Left lobe of liver (tissue), 2 donors: ENCODE data around the gene DUSP28. TPM values are rescaled to one million over a fixed set of nuclear protein-coding genes. Genes with fewer than 3 reads are reported as not detected.
"Not testable (repeated sequence)": the region's sequence is repeated elsewhere in the genome, so short reads cannot be mapped to it uniquely, and the experiment has no call there.

Experiments
- ATAC-seq: fragments of 200-7000 bp; cut with Tn5 transposase; one replicate; pipeline ENCODE4 v1.9.1; 2020; ENCODE audit warnings: mild to moderate bottlenecking, moderate library complexity
- DNase-seq: peaks from one replicate; pipeline ENCODE4 v3.0.0-alpha.2; 2020; ENCODE audit warnings: low spot score
- total RNA-seq: library from RNA; stranded (reverse); gene quantifications from one replicate; pipeline ENCODE4 v1.2.1, GENCODE V29; 2021
- donor health status: DM: no; HTN: no; CAD: no; lungs with moderate emphysema.
- donor health status: DM: no; HTN: yes; CAD: no.

DUSP28 gene, protein sequence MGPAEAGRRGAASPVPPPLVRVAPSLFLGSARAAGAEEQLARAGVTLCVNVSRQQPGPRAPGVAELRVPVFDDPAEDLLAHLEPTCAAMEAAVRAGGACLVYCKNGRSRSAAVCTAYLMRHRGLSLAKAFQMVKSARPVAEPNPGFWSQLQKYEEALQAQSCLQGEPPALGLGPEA
- total RNA-seq: 2.0 TPM

DNA sequence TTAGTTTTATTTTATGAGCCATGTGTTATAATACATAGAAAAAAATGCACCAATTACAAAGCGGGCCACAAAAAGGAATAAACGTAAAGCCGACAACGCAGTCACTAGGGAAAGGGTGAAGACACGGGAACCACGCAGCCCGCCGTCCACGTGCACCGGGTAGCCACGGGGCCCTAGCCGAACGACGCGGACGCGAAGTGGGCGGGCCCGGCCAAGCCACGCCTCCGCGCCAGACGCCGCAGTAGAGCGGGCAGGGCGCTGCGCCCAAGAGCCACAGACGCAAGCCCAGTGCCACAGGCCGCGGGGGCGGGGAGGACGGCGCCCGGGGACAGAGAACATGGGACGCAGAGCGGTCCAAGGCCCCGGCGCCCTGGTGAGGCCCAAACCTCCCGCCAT, at the start of gene DUSP28:
Gene DUSP28, plus strand, starts transcription at position 274 of the 396 bp plus-strand sequence. CDS start 328 bp downstream, outside the sequence.
- DNase-seq (peak; percentile 95), ATAC-seq (peak; percentile 82)

DNA sequence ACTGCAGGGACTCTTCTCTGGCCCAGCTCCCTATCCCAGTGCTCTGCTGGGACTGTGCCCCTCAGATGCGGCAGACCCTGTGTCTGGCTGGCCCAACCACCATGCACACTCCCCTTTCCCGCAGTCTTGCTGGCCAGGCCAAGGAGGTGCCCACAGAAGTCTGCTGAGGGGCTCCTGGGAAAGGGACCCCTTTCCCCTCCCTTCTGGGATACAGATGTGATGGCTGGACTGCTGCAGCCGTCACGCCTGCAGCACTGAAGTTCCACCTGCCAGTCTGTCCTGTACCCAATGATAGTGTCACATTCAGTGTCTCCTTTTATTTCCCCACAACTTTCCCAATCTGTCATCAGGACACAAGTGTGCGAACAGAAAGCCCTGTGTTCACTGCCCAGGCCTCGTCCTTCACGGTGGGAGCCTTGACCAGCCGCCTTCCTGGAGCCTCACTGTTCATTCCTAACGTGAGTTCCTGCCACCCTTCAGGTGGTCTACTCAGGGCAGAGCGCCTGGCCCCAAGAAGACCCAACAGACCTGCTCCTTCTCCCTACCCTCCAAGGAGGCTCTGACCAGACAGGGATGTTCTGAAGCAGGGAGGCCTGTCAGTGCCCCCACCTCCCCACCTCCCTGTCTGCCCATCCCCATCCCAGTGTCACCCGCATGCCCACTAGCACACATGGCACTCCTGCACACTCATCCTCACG, 49.5 kb upstream of the DUSP28 start:
- no peak for ATAC-seq
- DNase-seq: peak; percentile 34

- DNase-seq (peak; percentile 41), ATAC-seq (no peak)
Observed at GRCh38 chr2:240511351-240512108, 48.6 kb upstream of the DUSP28 start.

GRCh38 chr2:240512109-240512485, 48.1 kb upstream of the DUSP28 start:
- peak; percentile 30 for DNase-seq

GRCh38 chr2:240512666-240513535, 47.3 kb upstream of the DUSP28 start:
- ATAC-seq (no peak), DNase-seq (peak; percentile 38)

More at GRCh38 chr2:240512109-240512485, 48.1 kb upstream of the DUSP28 start:
- no peak for ATAC-seq

DNA sequence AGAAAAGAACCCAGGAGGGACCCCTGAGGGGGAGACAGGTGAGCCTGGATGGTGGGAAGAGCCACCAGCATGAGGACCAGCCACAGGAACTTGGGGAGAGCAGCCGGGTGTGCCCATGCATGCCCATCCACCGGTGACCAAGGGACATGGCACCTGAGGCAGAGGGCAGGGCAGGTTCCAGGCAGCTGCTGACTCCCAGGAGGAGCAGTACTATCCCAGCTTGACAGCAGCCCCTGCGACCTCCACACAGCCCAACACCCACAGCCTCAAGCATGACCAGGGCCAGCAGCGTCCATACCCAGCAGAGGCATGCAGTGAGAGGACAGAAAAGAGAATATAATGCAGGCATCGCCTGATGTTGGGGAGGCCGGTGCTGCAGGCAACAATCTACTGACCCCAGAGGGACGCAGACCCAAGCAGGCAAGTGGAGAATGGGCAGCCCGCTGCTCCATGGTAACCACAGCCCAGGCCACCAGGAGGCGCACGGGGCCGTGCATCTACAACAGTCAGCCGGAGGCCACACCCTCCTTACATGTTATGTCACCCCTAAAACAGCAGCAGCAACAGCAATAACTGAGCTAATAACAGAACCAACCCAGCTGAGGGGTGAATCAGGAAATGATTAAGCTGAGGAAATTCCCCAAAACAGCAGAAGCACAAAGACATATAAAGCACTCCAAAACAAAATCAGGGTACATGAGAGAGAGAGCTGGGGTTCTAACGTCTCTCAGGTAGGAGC, 46.4 kb upstream of the DUSP28 start:
- ATAC-seq: peak; percentile 93
- peak; percentile 68 for DNase-seq

DNA sequence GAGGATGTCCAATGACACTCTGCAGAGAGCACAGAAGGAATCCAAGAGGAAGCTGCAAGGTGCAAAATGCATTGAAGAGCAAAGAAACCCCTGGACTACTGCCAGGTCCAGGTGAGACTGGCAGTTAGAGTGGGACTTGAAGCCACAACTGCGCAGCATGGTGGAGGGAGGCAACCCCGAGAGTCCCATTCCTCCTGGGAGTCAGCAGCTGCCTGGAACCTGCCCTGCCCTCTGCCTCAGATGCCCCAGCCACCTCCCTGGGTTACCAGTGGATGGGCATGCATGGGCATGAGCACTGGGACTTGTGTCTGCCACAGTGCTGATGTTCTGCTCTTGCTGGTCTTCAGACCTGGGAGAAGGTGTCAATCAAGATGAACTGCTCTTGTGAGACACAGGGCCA, 45.5 kb upstream of the DUSP28 start:
- peak; percentile 42 for DNase-seq
- ATAC-seq: no peak

- ATAC-seq: no peak
- no peak for DNase-seq
Observed at GRCh38 chr2:240517342-240517741, 42.8 kb upstream of the DUSP28 start.

- peak; percentile 3 for DNase-seq
- ATAC-seq: no peak
Observed at GRCh38 chr2:240518981-240519380, 41.2 kb upstream of the DUSP28 start.

DNA sequence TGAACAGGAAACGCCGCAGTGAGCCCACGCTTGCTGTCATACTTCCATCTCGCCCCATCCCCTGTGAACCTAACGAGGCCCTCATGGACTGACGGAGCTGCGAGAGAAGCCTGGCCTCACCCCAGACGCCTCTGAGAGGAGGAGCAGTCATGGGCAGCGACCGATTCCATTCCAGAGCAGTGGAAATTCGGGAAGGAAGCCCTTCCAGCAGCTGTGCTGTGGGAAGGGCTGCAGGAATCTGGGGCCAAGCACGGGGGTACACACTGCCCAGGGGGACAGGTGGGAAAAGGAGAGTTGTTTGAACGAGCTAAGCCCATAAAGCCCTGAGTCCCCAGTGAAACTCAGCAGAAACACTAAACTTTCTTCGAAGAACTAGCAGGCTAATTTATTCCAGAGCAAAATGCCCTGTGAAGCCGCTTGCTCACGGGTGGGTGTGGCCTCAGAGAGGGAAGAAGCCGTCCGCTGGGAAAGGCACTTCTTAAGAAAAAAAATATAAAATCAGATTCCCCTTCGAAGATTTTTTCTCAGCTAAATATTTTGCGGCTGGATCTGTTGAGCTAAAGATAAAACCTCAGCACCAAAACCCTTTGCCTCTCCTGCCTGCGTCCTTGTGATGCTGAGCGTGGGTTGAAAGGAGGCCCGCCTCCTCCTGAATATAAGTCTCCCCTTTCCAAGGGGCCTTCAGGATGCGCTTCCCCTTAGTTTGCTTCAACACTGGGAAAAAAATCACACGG, 40.6 kb upstream of the DUSP28 start:
- ATAC-seq: no peak
- DNase-seq: peak; percentile 35

DNA sequence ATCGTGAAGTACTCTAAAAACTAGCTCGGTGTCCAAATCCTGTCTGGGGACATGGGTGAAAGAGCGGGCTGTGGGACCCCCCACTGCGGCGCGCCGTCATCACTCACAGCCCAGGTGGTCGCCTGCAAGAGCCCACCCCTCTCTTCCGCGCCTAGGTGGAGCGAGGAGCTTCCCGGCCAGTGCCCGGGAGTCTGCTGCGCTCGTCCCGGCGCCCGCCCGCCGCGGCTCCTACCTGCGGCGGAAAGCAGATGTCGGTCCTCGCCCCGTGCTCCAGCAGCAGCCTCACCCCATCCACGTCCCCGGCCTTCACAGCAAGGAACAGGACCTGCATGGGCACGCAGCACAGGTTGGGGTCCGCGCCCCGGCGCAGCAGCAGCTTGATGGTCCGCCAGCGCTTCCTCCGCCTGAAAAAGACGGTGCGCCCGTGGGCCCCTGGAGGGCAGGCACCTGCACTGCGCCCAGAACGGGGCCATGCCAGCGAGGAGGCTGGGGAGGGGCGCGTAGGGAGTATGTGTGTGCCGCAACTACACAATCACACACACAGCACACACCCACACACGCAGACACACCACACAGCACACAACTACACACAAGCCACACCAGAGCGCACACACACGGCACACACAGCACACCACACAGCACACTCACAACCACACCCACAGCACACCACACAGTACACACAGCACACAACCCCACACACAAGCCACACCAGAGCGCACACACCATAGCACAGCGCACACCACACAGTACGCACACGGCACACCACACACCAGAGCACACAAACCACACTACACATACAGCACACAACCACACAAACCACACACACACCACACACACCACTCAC, 39.8 kb upstream of the DUSP28 start:
- ATAC-seq: peak; percentile 16
- DNase-seq: peak; percentile 40

- no peak for ATAC-seq
- peak; percentile 35 for DNase-seq
Observed at GRCh38 chr2:240520974-240521350, 39.2 kb upstream of the DUSP28 start.

DNA sequence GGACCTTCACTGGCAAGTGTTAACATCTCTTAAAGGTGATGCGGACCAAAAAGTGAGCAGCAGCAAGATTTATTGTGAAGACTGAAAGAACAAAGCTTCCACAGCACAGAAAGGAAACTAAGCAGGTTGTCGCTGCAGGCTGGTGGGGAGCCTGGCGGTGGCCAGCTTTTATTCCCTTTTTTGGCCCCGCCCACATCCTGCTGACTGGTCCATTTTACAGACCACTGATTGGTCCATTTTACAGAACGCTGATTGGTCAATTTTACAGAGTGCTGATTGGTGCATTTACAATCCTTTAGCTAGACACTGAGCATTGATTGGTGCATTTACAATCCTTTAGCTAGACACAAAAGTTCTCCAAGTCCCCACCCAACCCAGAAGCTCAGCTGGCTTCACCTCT, 38.3 kb upstream of the DUSP28 start:
- DNase-seq: peak; percentile 8
- ATAC-seq: not testable (repeated sequence)

- no peak for ATAC-seq
- DNase-seq: no peak
Observed at GRCh38 chr2:240522406-240522805, 37.8 kb upstream of the DUSP28 start.

GRCh38 chr2:240523451-240524281, 36.5 kb upstream of the DUSP28 start:
- DNase-seq (peak; percentile 41), ATAC-seq (no peak)

DNA sequence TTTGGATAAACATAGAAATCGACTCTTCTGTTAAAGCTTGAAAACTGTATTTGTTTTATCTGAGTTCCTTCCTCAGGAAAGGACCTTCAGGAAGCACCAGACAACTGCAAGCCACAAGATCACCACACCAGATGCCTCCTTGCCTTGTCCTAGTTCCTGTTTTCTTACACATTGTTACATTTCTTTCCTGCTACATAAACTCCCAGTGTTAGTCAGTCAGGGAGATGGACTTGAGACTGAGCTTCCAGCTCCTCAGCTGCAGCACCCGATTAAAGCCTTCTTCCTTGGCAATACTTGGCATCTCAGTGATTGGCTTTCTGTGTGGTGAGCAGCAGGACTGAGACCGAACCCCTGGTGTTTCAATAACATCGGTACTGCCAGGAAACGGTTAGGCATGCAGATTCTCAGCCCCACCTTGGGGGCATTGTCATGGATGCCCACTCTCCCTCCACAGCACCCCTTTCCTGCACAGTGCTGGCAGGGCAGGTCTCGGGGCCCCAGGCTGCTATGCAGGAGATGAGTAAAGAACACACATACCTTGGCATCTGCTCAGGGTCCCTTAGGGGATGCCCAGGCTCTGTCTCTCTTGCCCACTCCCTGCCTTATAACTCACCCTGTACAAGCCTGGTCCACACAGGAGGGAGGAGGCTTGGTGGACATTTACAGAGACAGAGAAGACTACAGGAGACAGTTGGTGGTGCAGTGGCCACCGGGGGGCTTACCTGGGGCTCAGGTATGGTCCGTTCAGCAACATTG, 35.0 kb upstream of the DUSP28 start:
- ATAC-seq: no peak
- peak; percentile 38 for DNase-seq

- ATAC-seq: no peak
Observed at GRCh38 chr2:240525802-240526201, 34.4 kb upstream of the DUSP28 start.

More at GRCh38 chr2:240525802-240526201, 34.4 kb upstream of the DUSP28 start:
- no peak for DNase-seq
